Erythroblast (primary cell): ENCODE data around the gene DHRSX.

ENCODE experiments used
- GATA1 ChIP-seq: IDR thresholded peaks from 2 replicates; pipeline ENCODE4 v1.6.1; 2011; ENCODE audit warnings: low read depth, mild to moderate bottlenecking, control low read depth, low read length, moderate library complexity
- POLR2A ChIP-seq: IDR thresholded peaks from 2 replicates; pipeline ENCODE4 v1.6.1; 2011; ENCODE audit warnings: mild to moderate bottlenecking, low read length

- TF ChIP-seq POLR2A (no peak), GATA1 (no peak)
Measured at GRCh38 chrX:2464677-2465166, 36.1 kb downstream of the DHRSX start.
